HG03196 (cell line): ENCODE measurements around the gene LCK.
"Not testable (repeated sequence)": the region's sequence is repeated elsewhere in the genome, so short reads cannot be mapped to it uniquely, and the experiment has no call there.

Source experiments
- ATAC-seq: cut with Tn5 transposase; IDR thresholded peaks from one replicate; pipeline ENCODE4 v1.9.1; 2021; ENCODE audit not compliant: unreplicated experiment

The LCK gene

GRCh38 chr1:32273391-32274208 is 22.5 kb downstream of the LCK start:
- ATAC-seq = no peak

GRCh38 chr1:32274646-32275340 is 23.7 kb downstream of the LCK start:
- ATAC-seq = no peak

- no peak for ATAC-seq
These were observed 24.4 kb downstream of the LCK start for GRCh38 chr1:32275424-32275823.

GRCh38 chr1:32276032-32276782 is 25.1 kb downstream of the LCK start:
- ATAC-seq = no peak

GRCh38 chr1:32284777-32285176 is 33.7 kb downstream of the LCK start:
- not testable (repeated sequence) for ATAC-seq

GRCh38 chr1:32285658-32286057 is 34.6 kb downstream of the LCK start:
- no peak for ATAC-seq

GRCh38 chr1:32286763-32287162 is 35.7 kb downstream of the LCK start:
- ATAC-seq = no peak

GRCh38 chr1:32289256-32289655 is 38.2 kb downstream of the LCK start:
- ATAC-seq = no peak

- ATAC-seq = no peak
These were observed 40.2 kb downstream of the LCK start for GRCh38 chr1:32291145-32291707.

- peak; percentile 93 for ATAC-seq
These were observed 40.9 kb downstream of the LCK start, which contains the start of gene HDAC1 for GRCh38 chr1:32291708-32292538. Gene HDAC1 (plus strand): TSS chr1:32292083. CDS start chr1:32292170, 87 bp downstream.

- ATAC-seq = not testable (repeated sequence)
These were observed 47.1 kb downstream of the LCK start for GRCh38 chr1:32298211-32298610.

GRCh38 chr1:32299327-32299726 is 48.3 kb downstream of the LCK start:
- ATAC-seq = no peak

GRCh38 chr1:32303358-32303757 is 52.3 kb downstream of the LCK start:
- ATAC-seq = no peak

- ATAC-seq = no peak
These were observed 53.0 kb downstream of the LCK start for GRCh38 chr1:32303997-32304622.

GRCh38 chr1:32305310-32305709 is 54.2 kb downstream of the LCK start:
- no peak for ATAC-seq

GRCh38 chr1:32307324-32307723 is 56.3 kb downstream of the LCK start:
- no peak for ATAC-seq

GRCh38 chr1:32309960-32310359 is 58.9 kb downstream of the LCK start:
- no peak for ATAC-seq

GRCh38 chr1:32311709-32312393 is 60.8 kb downstream of the LCK start:
- no peak for ATAC-seq

- ATAC-seq = no peak
These were observed 65.8 kb downstream of the LCK start for GRCh38 chr1:32316903-32317277.
